K562 (cell line): ENCODE results near the gene EFNA2. TPM values are rescaled to one million over a fixed set of nuclear protein-coding genes. Genes with fewer than 3 reads are reported as not detected.

Experiments
- ATAC-seq: fragments of 200-7000 bp; cut with Tn5 transposase; 3 replicates; pipeline ENCODE4 v1.9.1; 2020; ENCODE audit warnings: moderate library complexity
- BruUV-seq: library from RNA; stranded (reverse); fragments of 400-500 nt; replicated peaks from 2 replicates; lab custom pipeline; 2021; lab: Mats Ljungman, UMichigan
- CTCF ChIA-PET: fragments of 300-600 bp; formaldehyde crosslinking; extraction: SDS; loops from one replicate; lab custom pipeline; 2021; ENCODE audit warnings: low intra/inter-chr PET ratio; lab: Yijun Ruan, JAX
- POLR2A ChIA-PET: fragments of 300-600, 350-650 bp; sonication (Branson Sonifier 250); formaldehyde crosslinking; extraction: SDS; loops from one replicate; lab custom pipeline; 2021; ENCODE audit warnings: antibody characterized with exemption, inconsistent platforms; lab: Yijun Ruan, JAX
- DNase-seq, 4 experiments: peaks; one replicate each; pipeline versions ENCODE4 v3.0.0 to v3.0.0-alpha.2; 2011 to 2018; ENCODE audit warnings: low spot score in 3 of 4, mixed read lengths in 3 of 4; ENCODE audit errors: extremely low read depth in 1 of 4
- FAIRE-seq: peaks from 2 replicates; lab custom pipeline; 2011; peaks lifted over from hg19 to GRCh38; lab: Jason Lieb, UNC
- H2AFZ ChIP-seq: 2 replicates; pipeline ENCODE4 v1.6.0; 2011; ENCODE audit warnings: low read depth, low read length, control low read depth, inconsistent platforms
- H3K27ac ChIP-seq: fragments of 200-600 bp; 3 replicates; pipeline ENCODE4 v1.8.0; 2011; ENCODE audit warnings: low read depth, mild to moderate bottlenecking, control low read depth, inconsistent platforms, low read length, moderate library complexity, mixed read lengths; ENCODE audit errors: extremely low read depth
- H3K27me3 ChIP-seq, 2 experiments: fragments of 300-600 bp in 1 of 2; 2 replicates in 1 of 2; 3 replicates in 1 of 2; pipeline versions ENCODE4 v1.6.0 to v1.8.0; 2011; ENCODE audit warnings: inconsistent platforms in 2 of 2, low read length in 2 of 2, mild to moderate bottlenecking in 1 of 2, mixed read lengths in 1 of 2, moderate library complexity in 1 of 2; ENCODE audit not compliant: control insufficient read depth in 2 of 2, insufficient read depth in 2 of 2
- H3K36me3 ChIP-seq: fragments of 300-600 bp; 3 replicates; pipeline ENCODE4 v1.8.0; 2011; ENCODE audit warnings: mild to moderate bottlenecking, low read length, inconsistent platforms; ENCODE audit not compliant: control insufficient read depth, insufficient read depth
- H3K4me1 ChIP-seq, 2 experiments: fragments of 200-600 bp in 1 of 2; replicated peaks in 1 of 2; 2 replicates in 1 of 2; 3 replicates in 1 of 2; pipeline versions ENCODE4 v1.5.1 to v1.8.0; 2011; ENCODE audit warnings: inconsistent platforms in 2 of 2, low read length in 2 of 2, mild to moderate bottlenecking in 1 of 2, mixed read lengths in 1 of 2, moderate library complexity in 1 of 2; ENCODE audit not compliant: control insufficient read depth in 2 of 2, insufficient read depth in 2 of 2
- H3K4me2 ChIP-seq: 2 replicates; pipeline ENCODE4 v1.6.1; 2011; ENCODE audit warnings: low read length, control low read depth, inconsistent platforms, mixed read lengths; ENCODE audit not compliant: insufficient read depth
- H3K4me3 ChIP-seq: fragments of 200-600 bp; sonication (generic), shearing (Covaris generic); 2 replicates; pipeline ENCODE4 v1.5.1; 2016; ENCODE audit warnings: control low read depth, inconsistent platforms
- H3K79me2 ChIP-seq: fragments of 200-600 bp; 3 replicates; pipeline ENCODE4 v1.8.0; 2011; ENCODE audit warnings: low read length, inconsistent platforms; ENCODE audit not compliant: control insufficient read depth, insufficient read depth
- H3K9ac ChIP-seq, 2 experiments: 2 replicates each; pipeline versions ENCODE4 v1.6.0 to v1.6.1; 2011; ENCODE audit warnings: low read depth in 2 of 2, low read length in 2 of 2, control low read depth in 1 of 2, inconsistent platforms in 1 of 2, mild to moderate bottlenecking in 1 of 2, mixed read lengths in 1 of 2; ENCODE audit not compliant: insufficient read depth in 1 of 2
- H3K9me1 ChIP-seq: one replicate; pipeline ENCODE4 v1.6.0; 2011; ENCODE audit warnings: inconsistent platforms, mild to moderate bottlenecking, low read length, moderate library complexity; ENCODE audit not compliant: control insufficient read depth, insufficient read depth
- H3K9me3 ChIP-seq: replicated peaks from 2 replicates; pipeline ENCODE4 v1.5.1; 2011; ENCODE audit warnings: low read depth, low read length, inconsistent platforms; ENCODE audit not compliant: control insufficient read depth, insufficient read depth
- H4K20me1 ChIP-seq: replicated peaks from 2 replicates; pipeline ENCODE4 v1.6.1; 2011; ENCODE audit warnings: low read length, inconsistent platforms, mixed read lengths; ENCODE audit not compliant: control insufficient read depth, insufficient read depth
- ASH1L ChIP-seq: fragments of 450-650 bp; IDR thresholded peaks from 2 replicates; pipeline ENCODE4 v1.6.1; 2018; ENCODE audit warnings: borderline replicate concordance, mild to moderate bottlenecking, low read depth; ENCODE audit not compliant: partially characterized antibody
- CHCHD3 ChIP-seq: fragments of 250-450 bp; sonication (Bioruptor Pico); IDR thresholded peaks from 2 replicates; pipeline ENCODE4 v2.1.2; 2022; ENCODE audit warnings: mild to moderate bottlenecking
- PHF8 ChIP-seq: fragments of 200-600 bp; sonication (generic); IDR thresholded peaks from 2 replicates; pipeline ENCODE4 v1.6.1; 2012; ENCODE audit warnings: mixed run types, mild to moderate bottlenecking, inconsistent platforms, low read length, moderate library complexity, borderline replicate concordance
- RBM22 ChIP-seq: fragments of 200-400 bp; formaldehyde crosslinking; IDR thresholded peaks from 2 replicates; pipeline ENCODE4 v1.6.1; 2018; ENCODE audit warnings: low read length, low read depth; ENCODE audit not compliant: poor library complexity, severe bottlenecking
- SIX5 ChIP-seq, 2 experiments: IDR thresholded peaks; 2 replicates each; pipeline ENCODE4 v1.6.1; 2011; ENCODE audit warnings: low read length in 2 of 2, borderline replicate concordance in 1 of 2, low read depth in 1 of 2, mild to moderate bottlenecking in 1 of 2, moderate library complexity in 1 of 2; ENCODE audit not compliant: insufficient read depth in 1 of 2
- ZFX ChIP-seq: sonication (generic); formaldehyde crosslinking; IDR thresholded peaks from 2 replicates; pipeline ENCODE4 v1.8.0; 2022; ENCODE audit warnings: mild to moderate bottlenecking, missing genetic modification reagents, moderate library complexity
- ZNF384 ChIP-seq: IDR thresholded peaks from 2 replicates; pipeline ENCODE4 v1.6.1; 2012; ENCODE audit warnings: low read depth, low read length, improper control_type of control experiment
- WGBS: fragments of 100-300 bp; shearing (Covaris generic); methylation state at CpG from one replicate; pipeline ENCODE4 v1.1.6; 2016; ENCODE audit warnings: low coverage, mixed read lengths; ENCODE audit not compliant: insufficient coverage; ENCODE audit errors: missing lambda C conversion rate; 5-methylcytosine and 5-hydroxymethylcytosine counted together
- in situ Hi-C: fragments of 300-500 bp; cut with MboI; formaldehyde crosslinking; loops from 4 replicates; pipeline ENCODE4 v1.15.0; 2018; ENCODE audit warnings: inconsistent platforms, mixed read lengths
- intact Hi-C: fragments of 100-400 bp; cut with micrococcal nuclease; formaldehyde crosslinking; loops from 2 replicates; pipeline ENCODE4 v1.14.2; 2022
- polyA plus RNA-seq, 8 experiments: library from polyadenylated mRNA; depleted of rRNA in 4 of 8; stranded (reverse) in 5 of 8; unstranded in 3 of 8; fragments of >200 nt; fragmentation: Nextera tagmentation in 2 of 8; fragmentation: Illumina TruSeq in 1 of 8; extraction: Ambion mirVana in 2 of 8; extraction: Trizol in 1 of 8; gene quantifications; 2 replicates each; pipeline versions ENCODE4 v1.2.1 to v1.2.3, GENCODE V29; 2011 to 2014; ENCODE audit warnings: inconsistent platforms in 1 of 8, missing spikeins in 1 of 8
- total RNA-seq, 7 experiments: library from RNA; depleted of rRNA in 6 of 7; stranded (reverse); fragments of >200 nt in 6 of 7; fragmentation: Illumina TruSeq in 2 of 7; extraction: Trizol in 2 of 7; gene quantifications; 2 replicates each; pipeline versions ENCODE4 v1.2.1 to v1.2.3, GENCODE V29; 2011 to 2021; ENCODE audit warnings: low replicate concordance in 1 of 7
- TF ChIP-seq, protein P1 (sequence below): fragments of 250-450 bp; sonication (Bioruptor Pico); IDR thresholded peaks from 2 replicates; pipeline ENCODE4 v1.5.0; 2021
- TF ChIP-seq, protein P2 (sequence below): sonication (generic); formaldehyde crosslinking; IDR thresholded peaks from 2 replicates; pipeline ENCODE4 v1.8.0; 2023; ENCODE audit warnings: mild to moderate bottlenecking, missing genetic modification reagents
- TF ChIP-seq, protein P3 (sequence below): sonication (generic); formaldehyde crosslinking; IDR thresholded peaks from 2 replicates; pipeline ENCODE4 v1.8.0; 2022; ENCODE audit warnings: missing genetic modification reagents, mild to moderate bottlenecking, borderline replicate concordance
- TF ChIP-seq, protein P4 (sequence below): fragments of 250-450 bp; sonication (Bioruptor Pico); IDR thresholded peaks from 2 replicates; pipeline ENCODE4 v1.5.0; 2021; ENCODE audit warnings: mild to moderate bottlenecking, borderline replicate concordance

Gene EFNA2
- total and polyA plus RNA-seq, 9 of the 15 experiments (the other 6 are each of a cell fraction or from before 2014, with no cell fraction given), result 0.11 to 0.44 (median 0.15) TPM; not detected in 6

DNA sequence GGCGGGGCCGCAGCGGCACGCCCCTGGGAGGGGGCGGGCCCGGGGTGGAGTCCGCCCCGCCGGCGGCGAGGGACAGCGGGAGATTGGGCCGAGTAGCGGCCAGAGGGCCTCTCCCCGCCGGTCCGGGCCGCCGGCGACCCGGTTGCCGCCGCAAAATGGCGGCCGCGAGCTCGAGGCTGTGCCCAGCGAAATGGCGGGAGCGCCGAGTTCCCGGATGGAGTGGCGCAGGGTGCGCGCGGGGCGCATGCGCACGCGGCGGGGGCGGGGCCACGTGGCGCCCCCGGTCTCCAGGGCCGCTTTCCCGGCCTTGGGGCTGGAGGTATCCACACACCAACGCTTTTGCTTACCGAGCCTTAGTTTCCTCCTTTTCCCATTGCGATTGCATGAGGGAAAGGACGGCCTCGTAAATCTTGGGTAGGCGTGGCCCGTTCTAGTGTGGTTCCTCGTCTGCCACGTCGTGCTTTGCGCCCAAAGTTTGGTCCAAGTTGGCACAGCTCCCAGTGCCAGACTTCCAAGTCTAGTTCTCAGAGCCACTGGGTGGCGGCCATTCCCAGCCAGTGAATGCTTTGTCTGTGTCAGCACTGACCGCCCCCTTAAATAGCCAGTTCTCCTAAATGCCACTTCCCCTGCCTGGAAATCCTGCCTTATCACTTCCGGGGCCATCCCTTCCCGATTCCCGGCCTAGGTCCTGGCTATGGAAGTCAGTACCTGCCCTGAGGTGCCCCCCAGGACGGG is 16.0 kb upstream of the EFNA2 start:
- peak overlapping the region; percentile 68 for H3K4me3 ChIP-seq
- ChIA-PET POLR2A (interaction anchor here (0.6 to 3.0 kb wide), 63 partner anchors 8 to 588 kb away, joined by 3 to 90 read pairs (median 4); partner anchors contain the start of genes ATP5F1D, GPX4, MED16 and RNU6-9), CTCF (no interaction called here)
- H3K36me3 ChIP-seq, result peaks cover 49% of the 10 kb centered on the region
- H3K79me2 ChIP-seq, result peaks cover 58% of the 10 kb centered on the region
- peak overlapping the region; percentile 92 for H3K27ac ChIP-seq
- H4K20me1 ChIP-seq, result peaks cover 26% of the 10 kb centered on the region
- no peaks in the 10 kb centered on the region for H3K9me1 ChIP-seq
- peak overlapping the region; percentile 90 to 99 for H3K9ac ChIP-seq
- ATAC-seq (peak; percentile 1; the same call in 1 of the 3 replicates), DNase-seq (peak; percentile 74 to 90 (median 82)), FAIRE-seq (peak; percentile 57)
- intact Hi-C loops, result loop anchor here (1.0 to 10.0 kb wide), 3 partner anchors 21 to 224 kb away; partner anchors contain the start of gene MIDN
- H2AFZ ChIP-seq, result no peak overlapping the region
- WGBS, result 2% methylated on average over 38 of the region's 64 CpGs
- BruUV-seq, result TSS peak; percentile 63
- H3K9me3 ChIP-seq, result no peaks in the 10 kb centered on the region
- in situ Hi-C loops, result no loop called here
- H3K4me1 ChIP-seq, result peaks cover 77 to 98% of the 10 kb centered on the region in 2 experiments
- no peaks in the 10 kb centered on the region for H3K27me3 ChIP-seq
- H3K4me2 ChIP-seq, result peak overlapping the region; percentile 93
- TF ChIP-seq PHF8 (peak; percentile 9; the same call in 1 of the 2 replicates), ZNF384 (no peak; the same call in 1 of the 2 replicates), ASH1L (no peak), ZFX (CRISPR knock-in tag) (peak; percentile 48), CHCHD3 (CRISPR knock-in tag) (no peak), SIX5 (IDR thresholded peaks at IDR 0.05; ENCODE audit: borderline replicate concordance in 1 of 2, insufficient read depth in 1 of 2, low read depth in 1 of 2, low read length in 2 of 2) (no peak), RBM22 (peak; percentile 95)
- TF ChIP-seq, protein P1, sequence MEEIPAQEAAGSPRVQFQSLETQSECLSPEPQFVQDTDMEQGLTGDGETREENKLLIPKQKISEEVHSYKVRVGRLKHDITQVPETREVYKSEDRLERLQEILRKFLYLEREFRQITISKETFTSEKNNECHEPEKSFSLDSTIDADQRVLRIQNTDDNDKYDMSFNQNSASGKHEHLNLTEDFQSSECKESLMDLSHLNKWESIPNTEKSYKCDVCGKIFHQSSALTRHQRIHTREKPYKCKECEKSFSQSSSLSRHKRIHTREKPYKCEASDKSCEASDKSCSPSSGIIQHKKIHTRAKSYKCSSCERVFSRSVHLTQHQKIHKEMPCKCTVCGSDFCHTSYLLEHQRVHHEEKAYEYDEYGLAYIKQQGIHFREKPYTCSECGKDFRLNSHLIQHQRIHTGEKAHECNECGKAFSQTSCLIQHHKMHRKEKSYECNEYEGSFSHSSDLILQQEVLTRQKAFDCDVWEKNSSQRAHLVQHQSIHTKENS (CRISPR knock-in tag), result no peak
- TF ChIP-seq, protein P2, sequence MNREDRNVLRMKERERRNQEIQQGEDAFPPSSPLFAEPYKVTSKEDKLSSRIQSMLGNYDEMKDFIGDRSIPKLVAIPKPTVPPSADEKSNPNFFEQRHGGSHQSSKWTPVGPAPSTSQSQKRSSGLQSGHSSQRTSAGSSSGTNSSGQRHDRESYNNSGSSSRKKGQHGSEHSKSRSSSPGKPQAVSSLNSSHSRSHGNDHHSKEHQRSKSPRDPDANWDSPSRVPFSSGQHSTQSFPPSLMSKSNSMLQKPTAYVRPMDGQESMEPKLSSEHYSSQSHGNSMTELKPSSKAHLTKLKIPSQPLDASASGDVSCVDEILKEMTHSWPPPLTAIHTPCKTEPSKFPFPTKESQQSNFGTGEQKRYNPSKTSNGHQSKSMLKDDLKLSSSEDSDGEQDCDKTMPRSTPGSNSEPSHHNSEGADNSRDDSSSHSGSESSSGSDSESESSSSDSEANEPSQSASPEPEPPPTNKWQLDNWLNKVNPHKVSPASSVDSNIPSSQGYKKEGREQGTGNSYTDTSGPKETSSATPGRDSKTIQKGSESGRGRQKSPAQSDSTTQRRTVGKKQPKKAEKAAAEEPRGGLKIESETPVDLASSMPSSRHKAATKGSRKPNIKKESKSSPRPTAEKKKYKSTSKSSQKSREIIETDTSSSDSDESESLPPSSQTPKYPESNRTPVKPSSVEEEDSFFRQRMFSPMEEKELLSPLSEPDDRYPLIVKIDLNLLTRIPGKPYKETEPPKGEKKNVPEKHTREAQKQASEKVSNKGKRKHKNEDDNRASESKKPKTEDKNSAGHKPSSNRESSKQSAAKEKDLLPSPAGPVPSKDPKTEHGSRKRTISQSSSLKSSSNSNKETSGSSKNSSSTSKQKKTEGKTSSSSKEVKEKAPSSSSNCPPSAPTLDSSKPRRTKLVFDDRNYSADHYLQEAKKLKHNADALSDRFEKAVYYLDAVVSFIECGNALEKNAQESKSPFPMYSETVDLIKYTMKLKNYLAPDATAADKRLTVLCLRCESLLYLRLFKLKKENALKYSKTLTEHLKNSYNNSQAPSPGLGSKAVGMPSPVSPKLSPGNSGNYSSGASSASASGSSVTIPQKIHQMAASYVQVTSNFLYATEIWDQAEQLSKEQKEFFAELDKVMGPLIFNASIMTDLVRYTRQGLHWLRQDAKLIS (CRISPR knock-in tag), result peak; percentile 26
- TF ChIP-seq, protein P3, sequence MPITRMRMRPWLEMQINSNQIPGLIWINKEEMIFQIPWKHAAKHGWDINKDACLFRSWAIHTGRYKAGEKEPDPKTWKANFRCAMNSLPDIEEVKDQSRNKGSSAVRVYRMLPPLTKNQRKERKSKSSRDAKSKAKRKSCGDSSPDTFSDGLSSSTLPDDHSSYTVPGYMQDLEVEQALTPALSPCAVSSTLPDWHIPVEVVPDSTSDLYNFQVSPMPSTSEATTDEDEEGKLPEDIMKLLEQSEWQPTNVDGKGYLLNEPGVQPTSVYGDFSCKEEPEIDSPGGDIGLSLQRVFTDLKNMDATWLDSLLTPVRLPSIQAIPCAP (CRISPR knock-in tag), result no peak
- TF ChIP-seq, protein P4, sequence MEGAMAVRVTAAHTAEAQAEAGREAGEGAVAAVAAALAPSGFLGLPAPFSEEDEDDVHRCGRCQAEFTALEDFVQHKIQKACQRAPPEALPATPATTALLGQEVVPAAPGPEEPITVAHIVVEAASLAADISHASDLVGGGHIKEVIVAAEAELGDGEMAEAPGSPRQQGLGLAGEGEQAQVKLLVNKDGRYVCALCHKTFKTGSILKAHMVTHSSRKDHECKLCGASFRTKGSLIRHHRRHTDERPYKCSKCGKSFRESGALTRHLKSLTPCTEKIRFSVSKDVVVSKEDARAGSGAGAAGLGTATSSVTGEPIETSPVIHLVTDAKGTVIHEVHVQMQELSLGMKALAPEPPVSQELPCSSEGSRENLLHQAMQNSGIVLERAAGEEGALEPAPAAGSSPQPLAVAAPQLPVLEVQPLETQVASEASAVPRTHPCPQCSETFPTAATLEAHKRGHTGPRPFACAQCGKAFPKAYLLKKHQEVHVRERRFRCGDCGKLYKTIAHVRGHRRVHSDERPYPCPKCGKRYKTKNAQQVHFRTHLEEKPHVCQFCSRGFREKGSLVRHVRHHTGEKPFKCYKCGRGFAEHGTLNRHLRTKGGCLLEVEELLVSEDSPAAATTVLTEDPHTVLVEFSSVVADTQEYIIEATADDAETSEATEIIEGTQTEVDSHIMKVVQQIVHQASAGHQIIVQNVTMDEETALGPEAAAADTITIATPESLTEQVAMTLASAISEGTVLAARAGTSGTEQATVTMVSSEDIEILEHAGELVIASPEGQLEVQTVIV, result no peak; the same call in 1 of the 2 replicates
